Neural progenitor cell (in vitro differentiated cells): ENCODE data around the gene GATA2.

Experiments
- CTCF ChIP-seq: fragments of 200-600 bp; sonication (generic); IDR thresholded peaks from 2 replicates; pipeline ENCODE4 v1.5.1; 2017; ENCODE audit warnings: antibody characterized with exemption, mild to moderate bottlenecking
- EZH2 ChIP-seq: fragments of 200-600 bp; sonication (generic); IDR thresholded peaks from 2 replicates; pipeline ENCODE4 v1.6.1; 2017; ENCODE audit warnings: antibody characterized with exemption, mild to moderate bottlenecking, moderate library complexity

GRCh38 chr3:128489927-128490649 lies 2.9 kb downstream of the GATA2 start:
- peak; percentile 72 for TF ChIP-seq EZH2
- peak; percentile 43 for TF ChIP-seq CTCF
